Sigmoid colon (tissue), 7 donors: ENCODE results near the gene TMEM214. TPM values are rescaled to one million over a fixed set of nuclear protein-coding genes. Genes with fewer than 3 reads are reported as not detected.

ENCODE experiments used
- DNase-seq: peaks from one replicate; pipeline ENCODE4 v3.0.0-alpha.2; 2019
- H3K27ac ChIP-seq, 4 donors: fragments of 200-600 bp; sonication (generic); one replicate each; pipeline ENCODE4 v1.5.1; 2016 to 2019; ENCODE audit warnings: mild to moderate bottlenecking in 1 of 4
- H3K27me3 ChIP-seq, 3 donors: fragments of 200-600 bp; sonication (generic); one replicate each; pipeline ENCODE4 v1.5.1; 2019; ENCODE audit warnings: mild to moderate bottlenecking in 1 of 3
- H3K36me3 ChIP-seq, 4 donors: fragments of 200-600 bp; sonication (generic); one replicate each; pipeline ENCODE4 v1.5.1; 2016 to 2019
- H3K4me1 ChIP-seq, 4 donors: fragments of 200-600 bp; sonication (generic); one replicate each; pipeline ENCODE4 v1.5.1; 2017 to 2019
- H3K4me3 ChIP-seq, 4 donors: fragments of 200-600 bp; sonication (generic); one replicate each; pipeline ENCODE4 v1.5.1; 2017 to 2019; ENCODE audit warnings: mild to moderate bottlenecking in 2 of 4, moderate library complexity in 1 of 4
- H3K9me3 ChIP-seq, 4 donors: fragments of 200-600 bp in 3 of 4; sonication (generic) in 3 of 4; one replicate each; pipeline versions ENCODE4 v1.5.1 to v1.6.1; 2013 to 2019
- CTCF ChIP-seq, 4 experiments: fragments of 450-650 bp in 3 of 4; fragments of 200-600 bp in 1 of 4; IDR thresholded peaks; one replicate each; pipeline ENCODE4 v1.5.1; 2016 to 2019; ENCODE audit warnings: antibody characterized with exemption in 4 of 4, mild to moderate bottlenecking in 3 of 4, moderate library complexity in 2 of 4
- EP300 ChIP-seq, 4 donors: sonication (generic); formaldehyde crosslinking; IDR thresholded peaks; one replicate each; pipeline ENCODE4 v1.6.1; 2017; ENCODE audit warnings: antibody characterized with exemption in 4 of 4
- POLR2A ChIP-seq, 2 donors: fragments of 450-650 bp; IDR thresholded peaks; one replicate each; pipeline ENCODE4 v1.6.1; 2016; ENCODE audit warnings: antibody characterized with exemption in 2 of 2, mild to moderate bottlenecking in 2 of 2, moderate library complexity in 2 of 2
- POLR2AphosphoS5 ChIP-seq, 4 donors: sonication (generic); formaldehyde crosslinking; IDR thresholded peaks; one replicate each; pipeline ENCODE4 v1.6.1; 2017; ENCODE audit warnings: antibody characterized with exemption in 4 of 4
- WGBS, 2 donors: extraction: QIAGEN DNeasy Blood & Tissue Kit; methylation state at CpG; one replicate each; pipeline ENCODE4 v1.1.7; 2013; 5-methylcytosine and 5-hydroxymethylcytosine counted together
- intact Hi-C: fragments of 100-400 bp; cut with DNase I; formaldehyde crosslinking; loops from one replicate; pipeline ENCODE4 v1.15.1; 2023
- polyA plus RNA-seq, 3 donors: library from polyadenylated mRNA; stranded (reverse); fragments of 200-250 nt; gene quantifications; one replicate each; pipeline ENCODE4 v1.2.3, GENCODE V29; 2013
- total RNA-seq, 4 donors: library from RNA; depleted of rRNA; stranded (reverse); fragments of >200 nt; gene quantifications; one replicate each; pipeline ENCODE4 v1.1.0, GENCODE V29; 2016
- donor health status: healthy with polysubstance abuse.
- donor health status: Bipolar disorder and iron deficiency.
- donor health status: healthy.

TMEM214 gene
- total and polyA plus RNA-seq, 7 donors = 16.0 to 65.7 (median 33.9) TPM

DNA sequence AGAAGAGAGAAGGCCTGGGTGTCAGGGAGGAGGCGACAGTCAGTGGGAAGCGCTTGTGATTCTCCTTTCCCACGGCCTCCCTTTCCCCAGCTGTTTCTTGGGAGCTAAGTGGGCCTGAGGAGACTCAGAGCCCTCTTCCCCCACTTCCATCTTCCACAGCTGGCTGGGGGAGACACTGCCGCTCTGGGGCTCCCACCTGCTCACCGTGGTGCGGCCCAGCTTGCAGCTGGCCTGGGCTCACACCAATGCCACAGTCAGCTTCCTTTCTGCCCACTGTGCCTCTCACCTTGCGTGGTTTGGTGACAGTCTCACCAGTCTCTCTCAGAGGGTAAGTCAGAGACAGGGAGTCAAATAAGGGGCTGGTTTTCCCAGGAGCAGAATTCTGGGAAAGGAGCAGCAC, 7.1 kb downstream of the TMEM214 start:
- intact Hi-C loops = loop anchor here (10.0 kb wide), 1 partner anchor 255 kb away; the partner anchor contains the start of gene CENPA
- Histone ChIP-seq H3K4me1 (peaks cover 0 to 26% (median 15%) of the 10 kb centered on the region in 4 donors), H3K27me3 (no peaks in the 10 kb centered on the region), H3K27ac (no peak overlapping the region), H3K36me3 (peaks cover 43 to 65% (median 59%) of the 10 kb centered on the region in 4 donors), H3K9me3 (no peaks in the 10 kb centered on the region), H3K4me3 (no peak overlapping the region)
- WGBS, 2 donors = 95 to 96% methylated on average over 7 of the region's 7 CpGs
- TF ChIP-seq POLR2A (IDR thresholded peaks at IDR 0.05) (no peak), CTCF (IDR thresholded peaks at IDR 0.05) (no peak), EP300 (IDR thresholded peaks at IDR 0.05) (no peak), POLR2AphosphoS5 (IDR thresholded peaks at IDR 0.05) (no peak)
- no peak for DNase-seq

GRCh38 chr2:27040282-27040681, 7.5 kb downstream of the TMEM214 start:
- Histone ChIP-seq H3K36me3 (peaks cover 41 to 61% (median 57%) of the 10 kb centered on the region in 4 donors), H3K4me3 (no peak overlapping the region), H3K27me3 (no peaks in the 10 kb centered on the region), H3K9me3 (no peaks in the 10 kb centered on the region), H3K27ac (no peak overlapping the region), H3K4me1 (peaks cover 0 to 22% (median 12%) of the 10 kb centered on the region in 4 donors)
- no peak for DNase-seq
- TF ChIP-seq EP300 (IDR thresholded peaks at IDR 0.05) (no peak), POLR2A (IDR thresholded peaks at IDR 0.05) (no peak), POLR2AphosphoS5 (IDR thresholded peaks at IDR 0.05) (no peak), CTCF (IDR thresholded peaks at IDR 0.05) (no peak)
- intact Hi-C loops = no loop called here
- 87 to 93% methylated on average over 8 of the region's 8 CpGs for WGBS, 2 donors

- intact Hi-C loops = no loop called here
- H3K4me3 ChIP-seq = no peak overlapping the region
- WGBS, 2 donors = 59 to 81% methylated on average over 5 of the region's 5 CpGs
- H3K27ac ChIP-seq = peak overlapping the region in 3 of 4 donors; percentile 0 to 46 (median 37)
- no peaks in the 10 kb centered on the region for H3K9me3 ChIP-seq
- TF ChIP-seq POLR2A (IDR thresholded peaks at IDR 0.05) (no peak), EP300 (IDR thresholded peaks at IDR 0.05) (no peak), CTCF (IDR thresholded peaks at IDR 0.05) (no peak), POLR2AphosphoS5 (IDR thresholded peaks at IDR 0.05) (no peak)
- no peak for DNase-seq
- H3K4me1 ChIP-seq = peaks cover 0 to 19% (median 10%) of the 10 kb centered on the region in 4 donors
- H3K36me3 ChIP-seq = peaks cover 28 to 47% (median 43%) of the 10 kb centered on the region in 4 donors
- no peaks in the 10 kb centered on the region for H3K27me3 ChIP-seq
Observed at GRCh38 chr2:27041752-27042151, 9.0 kb downstream of the TMEM214 start.

DNA sequence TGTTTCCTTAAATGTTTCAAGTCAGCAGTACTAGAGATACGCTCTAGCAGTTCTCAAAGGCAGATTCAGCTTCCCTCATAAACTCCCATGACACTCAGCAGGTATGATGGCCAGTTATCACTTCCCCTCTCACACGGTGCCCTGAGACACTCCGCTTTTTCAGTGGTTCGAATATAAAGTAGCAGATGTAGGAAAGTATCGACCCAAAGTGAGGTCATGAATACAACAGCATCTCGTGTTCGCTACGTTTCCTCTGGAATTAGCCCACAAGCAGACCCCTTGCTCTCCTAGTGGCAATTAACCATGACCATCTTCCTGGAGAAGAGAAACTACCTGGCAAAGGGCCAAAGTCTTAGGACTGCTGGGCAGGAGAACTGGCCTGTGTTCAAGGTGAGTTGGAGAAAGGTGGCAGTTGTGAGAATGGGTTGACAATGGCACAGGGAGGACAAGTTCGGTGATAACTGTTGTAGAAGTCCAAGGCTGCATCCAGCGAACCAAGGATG, 9.4 kb downstream of the TMEM214 start:
- H3K4me3 ChIP-seq = no peak overlapping the region
- H3K27ac ChIP-seq = peak overlapping the region in 2 of 4 donors; percentile 37 to 46
- peaks cover 0 to 19% (median 10%) of the 10 kb centered on the region in 4 donors for H3K4me1 ChIP-seq
- WGBS, 2 donors = 72 to 87% methylated on average over 10 of the region's 10 CpGs
- no peaks in the 10 kb centered on the region for H3K27me3 ChIP-seq
- H3K9me3 ChIP-seq = no peaks in the 10 kb centered on the region
- no peak for TF ChIP-seq POLR2A (IDR thresholded peaks at IDR 0.05)
- no peak for TF ChIP-seq EP300 (IDR thresholded peaks at IDR 0.05)
- no peak for DNase-seq
- intact Hi-C loops = no loop called here
- H3K36me3 ChIP-seq = peaks cover 23 to 42% (median 38%) of the 10 kb centered on the region in 4 donors

- Histone ChIP-seq H3K4me3 (no peak overlapping the region), H3K36me3 (peaks cover 14 to 33% (median 29%) of the 10 kb centered on the region in 4 donors), H3K9me3 (no peaks in the 10 kb centered on the region), H3K27me3 (no peaks in the 10 kb centered on the region), H3K27ac (no peak overlapping the region), H3K4me1 (peaks cover 0 to 19% (median 10%) of the 10 kb centered on the region in 4 donors)
- intact Hi-C loops = no loop called here
- TF ChIP-seq POLR2A (IDR thresholded peaks at IDR 0.05) (no peak), EP300 (IDR thresholded peaks at IDR 0.05) (no peak), POLR2AphosphoS5 (IDR thresholded peaks at IDR 0.05) (no peak), CTCF (IDR thresholded peaks at IDR 0.05) (no peak)
- DNase-seq = no peak
- 33 to 72% methylated on average over 7 of the region's 7 CpGs for WGBS, 2 donors
Observed at GRCh38 chr2:27042985-27043634, 10.3 kb downstream of the TMEM214 start.
